PC-3 (cell line): ENCODE data around the gene SCYGR8. TPM values are rescaled to one million over a fixed set of nuclear protein-coding genes. Genes with fewer than 3 reads are reported as not detected.

Source experiments
- ATAC-seq: fragments of 200-7000 bp; cut with Tn5 transposase; 2 replicates; pipeline ENCODE4 v1.9.1; 2020; ENCODE audit warnings: mild to moderate bottlenecking, moderate library complexity
- BruUV-seq: library from RNA; stranded (reverse); fragments of 400-500 nt; replicated peaks from 2 replicates; lab custom pipeline; 2021; lab: Mats Ljungman, UMichigan
- CTCF ChIA-PET: fragments of 300-600 bp; sonication (Branson Sonifier 250); formaldehyde crosslinking; loops from one replicate; lab custom pipeline; 2022; ENCODE audit warnings: antibody characterized with exemption; lab: Charles Lee
- POLR2A ChIA-PET: fragments of 300-600 bp; sonication (Branson Sonifier 250); formaldehyde crosslinking; loops from one replicate; lab custom pipeline; 2022; ENCODE audit warnings: antibody characterized with exemption; ENCODE audit not compliant: unreplicated experiment; lab: Charles Lee
- DNase-seq: peaks from one replicate; pipeline ENCODE4 v3.0.0-alpha.2; 2015
- H2AFZ ChIP-seq: fragments of 300-600 bp; sonication (generic); 2 replicates; pipeline ENCODE4 v1.6.0; 2016; ENCODE audit warnings: antibody characterized with exemption, low read length
- H3F3A ChIP-seq: fragments of 300-600 bp; sonication (generic); one replicate; pipeline ENCODE4 v1.6.0; 2017; ENCODE audit warnings: antibody characterized with exemption, low read length, control low read depth, mild to moderate bottlenecking; ENCODE audit not compliant: unreplicated experiment
- H3K27ac ChIP-seq: fragments of 300-600 bp; sonication (generic); 2 replicates; pipeline ENCODE4 v1.5.1; 2016; ENCODE audit warnings: mild to moderate bottlenecking, low read length
- H3K27me3 ChIP-seq: fragments of 300-600 bp; sonication (generic); 2 replicates; pipeline ENCODE4 v1.6.1; 2016; ENCODE audit warnings: low read length, mixed read lengths
- H3K36me3 ChIP-seq: fragments of 300-600 bp; sonication (generic); 2 replicates; pipeline ENCODE4 v1.6.1; 2016; ENCODE audit warnings: low read depth, mixed run types, low read length, mixed read lengths
- H3K4me1 ChIP-seq: fragments of 300-600 bp; sonication (generic); 2 replicates; pipeline ENCODE4 v1.5.1; 2016; ENCODE audit warnings: low read length; ENCODE audit not compliant: insufficient read depth
- H3K4me2 ChIP-seq: fragments of 300-600 bp; sonication (generic); 2 replicates; pipeline ENCODE4 v1.6.0; 2016; ENCODE audit warnings: low read length
- H3K4me3 ChIP-seq: fragments of 300-600 bp; sonication (generic); 2 replicates; pipeline ENCODE4 v1.5.1; 2016; ENCODE audit warnings: mild to moderate bottlenecking, low read length, mixed read lengths
- H3K79me2 ChIP-seq: fragments of 300-600 bp; sonication (generic); 2 replicates; pipeline ENCODE4 v1.6.1; 2017; ENCODE audit warnings: low read length, mixed read lengths
- H3K9ac ChIP-seq: fragments of 300-600 bp; sonication (generic); 2 replicates; pipeline ENCODE4 v1.6.0; 2016; ENCODE audit warnings: mild to moderate bottlenecking, low read length
- H3K9me2 ChIP-seq: fragments of 300-600 bp; sonication (generic); replicated peaks from 2 replicates; pipeline ENCODE4 v1.6.1; 2016; ENCODE audit warnings: mixed run types, low read length, mixed read lengths
- H3K9me3 ChIP-seq: fragments of 300-600 bp; sonication (generic); 2 replicates; pipeline ENCODE4 v1.6.1; 2016; ENCODE audit warnings: low read length, mixed read lengths
- H4K20me1 ChIP-seq: fragments of 300-600 bp; sonication (generic); 2 replicates; pipeline ENCODE4 v1.6.1; 2016; ENCODE audit warnings: low read length, mixed read lengths
- CTCF ChIP-seq: fragments of 300-600 bp; sonication (generic); conservative IDR thresholded peaks from 2 replicates; pipeline ENCODE4 v1.5.1; 2017; ENCODE audit warnings: antibody characterized with exemption, low read depth, mild to moderate bottlenecking, low read length
- EZH2 ChIP-seq: fragments of 300-600 bp; sonication (generic); IDR thresholded peaks from one replicate; pipeline ENCODE4 v1.6.1; 2017; ENCODE audit warnings: antibody characterized with exemption, mild to moderate bottlenecking, low read length; ENCODE audit not compliant: unreplicated experiment
- EZH2phosphoT487 ChIP-seq: fragments of 300-600 bp; sonication (generic); IDR thresholded peaks from 2 replicates; pipeline ENCODE4 v1.6.1; 2018; ENCODE audit warnings: mild to moderate bottlenecking, antibody characterized with exemption, low read length, borderline replicate concordance
- intact Hi-C: fragments of 100-400 bp; cut with micrococcal nuclease; formaldehyde crosslinking; loops from 2 replicates; pipeline ENCODE4 v1.9.0; 2023
- total RNA-seq: library from RNA; depleted of rRNA; stranded (reverse); fragments of >200 nt; gene quantifications from 2 replicates; pipeline ENCODE4 v1.2.3, GENCODE V29; 2014

SCYGR8 gene
- total RNA-seq, 1 experiment from 2014 or later: not detected

GRCh38 chr2:227766373-227766883 lies 20.7 kb downstream of the SCYGR8 start:
- H3K9me2 ChIP-seq: no peaks in the 10 kb centered on the region
- H3K4me3 ChIP-seq: no peak overlapping the region
- H3K4me2 ChIP-seq: no peak overlapping the region
- intact Hi-C loops: loop anchor here (1.0 to 5.0 kb wide), 4 partner anchors 108 to 636 kb away; no protein-coding TSS in a partner anchor
- no TSS peak for BruUV-seq
- H3K27ac ChIP-seq: no peak overlapping the region
- H3K9ac ChIP-seq: no peak overlapping the region
- no peak overlapping the region for H2AFZ ChIP-seq
- TF ChIP-seq CTCF (peak; percentile 91), EZH2 (no peak), EZH2phosphoT487 (no peak)
- no peaks in the 10 kb centered on the region for H3K4me1 ChIP-seq
- no peaks in the 10 kb centered on the region for H3K79me2 ChIP-seq
- H4K20me1 ChIP-seq: no peaks in the 10 kb centered on the region
- DNase-seq: peak; percentile 81
- peak; percentile 100 for ATAC-seq
- no peaks in the 10 kb centered on the region for H3K36me3 ChIP-seq
- no peaks in the 10 kb centered on the region for H3K27me3 ChIP-seq
- CTCF ChIA-PET: interaction anchor here (0.6 to 1.4 kb wide), 5 partner anchors 96 to 361 kb away, joined by 3 to 20 read pairs (median 3); no protein-coding TSS in a partner anchor
- H3K9me3 ChIP-seq: no peaks in the 10 kb centered on the region
- POLR2A ChIA-PET: interaction anchor here (0.6 kb wide), 1 partner anchor 286 kb away, joined by 3 read pairs; no protein-coding TSS in a partner anchor
- H3F3A ChIP-seq: no peaks in the 10 kb centered on the region

GRCh38 chr2:227767830-227768229 lies 22.1 kb downstream of the SCYGR8 start:
- DNase-seq (no peak), ATAC-seq (no peak)
- H3K79me2 ChIP-seq: no peaks in the 10 kb centered on the region
- BruUV-seq: no TSS peak
- POLR2A ChIA-PET: no interaction called here
- H3K27me3 ChIP-seq: no peaks in the 10 kb centered on the region
- H3K9me2 ChIP-seq: no peaks in the 10 kb centered on the region
- intact Hi-C loops: loop anchor here (5.0 kb wide), 1 partner anchor 286 kb away; no protein-coding TSS in a partner anchor
- no peak overlapping the region for H3K9ac ChIP-seq
- H3F3A ChIP-seq: no peaks in the 10 kb centered on the region
- H3K4me1 ChIP-seq: no peaks in the 10 kb centered on the region
- no peak overlapping the region for H3K4me3 ChIP-seq
- H3K4me2 ChIP-seq: no peak overlapping the region
- no peak for TF ChIP-seq CTCF
- TF ChIP-seq EZH2phosphoT487: no peak
- no peak for TF ChIP-seq EZH2
- no peak overlapping the region for H3K27ac ChIP-seq
- no peaks in the 10 kb centered on the region for H3K9me3 ChIP-seq
- CTCF ChIA-PET: no interaction called here
- no peaks in the 10 kb centered on the region for H3K36me3 ChIP-seq
- H4K20me1 ChIP-seq: no peaks in the 10 kb centered on the region
- H2AFZ ChIP-seq: no peak overlapping the region

- Histone ChIP-seq H3K4me2 (no peak overlapping the region), H3K4me3 (no peak overlapping the region), H3K27me3 (no peaks in the 10 kb centered on the region), H3K9me3 (no peaks in the 10 kb centered on the region), H3K36me3 (no peaks in the 10 kb centered on the region), H3K4me1 (no peaks in the 10 kb centered on the region), H2AFZ (no peak overlapping the region), H3K79me2 (no peaks in the 10 kb centered on the region), H4K20me1 (no peaks in the 10 kb centered on the region), H3K27ac (no peak overlapping the region), H3K9ac (no peak overlapping the region), H3K9me2 (no peaks in the 10 kb centered on the region), H3F3A (no peaks in the 10 kb centered on the region)
- DNase-seq: no peak
- intact Hi-C loops: no loop called here
- ChIA-PET POLR2A (no interaction called here), CTCF (no interaction called here)
- TF ChIP-seq EZH2 (no peak), CTCF (no peak), EZH2phosphoT487 (no peak)
- ATAC-seq: no peak
- no TSS peak for BruUV-seq
Observed at GRCh38 chr2:227772197-227772661, 26.5 kb downstream of the SCYGR8 start.
